HG03439 (cell line): ENCODE results near the gene PTPRM.

Source experiments
- ATAC-seq: cut with Tn5 transposase; IDR thresholded peaks from one replicate; pipeline ENCODE4 v1.9.1; 2021; ENCODE audit warnings: mild to moderate bottlenecking, moderate library complexity; ENCODE audit not compliant: unreplicated experiment

Gene PTPRM

GRCh38 chr18:8290913-8291312, 723.8 kb downstream of the PTPRM start:
- no peak for ATAC-seq

- ATAC-seq: no peak
Measured at GRCh38 chr18:8293184-8293583, 726.1 kb downstream of the PTPRM start.

GRCh38 chr18:8296886-8297616, 729.9 kb downstream of the PTPRM start:
- no peak for ATAC-seq

DNA sequence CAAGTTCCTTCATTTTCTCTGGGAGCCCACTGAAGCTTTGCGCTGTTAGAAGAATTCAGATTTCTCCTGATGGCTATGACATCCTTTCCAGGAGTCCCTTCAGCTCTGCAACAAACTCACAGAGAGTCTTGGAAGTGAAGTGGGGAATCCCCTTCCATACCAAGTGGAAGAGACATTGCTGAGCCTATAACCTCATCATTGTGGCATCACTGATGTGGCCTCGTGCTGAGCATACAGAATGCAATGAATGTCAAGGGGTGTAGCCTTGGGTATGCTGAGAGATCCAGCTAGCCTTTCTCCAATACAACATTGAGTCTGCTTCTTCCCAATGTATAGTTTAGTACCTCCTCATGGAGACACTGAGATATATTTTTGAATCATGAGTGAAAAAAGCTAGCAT, 731.1 kb downstream of the PTPRM start:
- ATAC-seq: no peak

GRCh38 chr18:8299054-8299980, 732.2 kb downstream of the PTPRM start:
- ATAC-seq: no peak

DNA sequence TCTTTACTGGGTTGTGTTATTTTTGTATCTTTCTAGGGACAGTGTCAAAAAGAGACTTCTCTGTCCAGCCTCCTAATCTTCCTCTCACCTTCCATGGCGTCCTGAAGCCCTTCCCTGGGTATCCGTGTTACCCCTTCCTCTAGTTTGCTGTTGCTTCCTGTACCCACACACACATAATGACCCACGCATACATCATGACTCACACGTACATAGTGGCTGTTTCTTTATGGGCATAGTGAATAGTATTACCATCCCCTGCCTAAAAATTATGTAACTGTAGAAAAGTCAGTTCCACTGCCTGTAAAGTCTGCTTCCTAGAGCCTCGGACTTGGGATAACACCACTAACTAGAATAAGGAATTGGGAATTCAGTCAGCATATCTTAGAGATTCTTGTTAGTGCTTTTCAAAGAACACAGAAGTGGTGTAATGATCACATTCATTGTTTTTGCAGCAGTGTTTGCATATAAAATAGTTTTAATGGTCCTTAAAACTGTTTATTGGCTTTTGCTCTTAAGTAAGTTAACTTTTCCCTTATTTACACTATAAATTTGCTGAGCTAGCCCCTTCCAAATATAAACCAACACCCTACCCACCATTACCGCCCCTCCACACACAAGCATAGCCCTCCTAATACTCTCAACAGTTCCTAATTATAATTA, 733.8 kb downstream of the PTPRM start:
- no peak for ATAC-seq

- no peak for ATAC-seq
Measured at GRCh38 chr18:8301427-8302172, 734.5 kb downstream of the PTPRM start.

GRCh38 chr18:8303151-8303755, 736.1 kb downstream of the PTPRM start:
- ATAC-seq: no peak

GRCh38 chr18:8307960-8308359, 740.8 kb downstream of the PTPRM start:
- no peak for ATAC-seq

- ATAC-seq: no peak
Measured at GRCh38 chr18:8313043-8313442, 745.9 kb downstream of the PTPRM start.

DNA sequence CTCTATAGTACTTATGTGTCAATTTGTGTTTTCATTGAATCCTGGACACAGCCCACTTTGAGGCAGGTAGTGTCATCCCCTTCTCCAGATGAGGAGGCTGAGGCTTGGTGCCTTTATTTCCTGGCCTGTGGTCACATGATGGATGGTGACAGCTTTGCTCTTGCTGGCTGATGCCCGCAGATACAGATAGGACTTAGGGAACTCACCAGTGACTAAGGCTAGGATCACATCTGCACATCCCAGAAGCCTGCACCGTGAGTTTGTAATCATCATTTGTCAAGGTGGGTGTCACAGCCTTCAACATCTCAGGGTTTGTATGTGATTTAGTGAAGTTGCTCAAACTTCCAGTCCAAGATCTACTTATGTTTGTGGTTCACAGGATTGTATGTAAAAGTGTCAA, 747.0 kb downstream of the PTPRM start:
- ATAC-seq: no peak

DNA sequence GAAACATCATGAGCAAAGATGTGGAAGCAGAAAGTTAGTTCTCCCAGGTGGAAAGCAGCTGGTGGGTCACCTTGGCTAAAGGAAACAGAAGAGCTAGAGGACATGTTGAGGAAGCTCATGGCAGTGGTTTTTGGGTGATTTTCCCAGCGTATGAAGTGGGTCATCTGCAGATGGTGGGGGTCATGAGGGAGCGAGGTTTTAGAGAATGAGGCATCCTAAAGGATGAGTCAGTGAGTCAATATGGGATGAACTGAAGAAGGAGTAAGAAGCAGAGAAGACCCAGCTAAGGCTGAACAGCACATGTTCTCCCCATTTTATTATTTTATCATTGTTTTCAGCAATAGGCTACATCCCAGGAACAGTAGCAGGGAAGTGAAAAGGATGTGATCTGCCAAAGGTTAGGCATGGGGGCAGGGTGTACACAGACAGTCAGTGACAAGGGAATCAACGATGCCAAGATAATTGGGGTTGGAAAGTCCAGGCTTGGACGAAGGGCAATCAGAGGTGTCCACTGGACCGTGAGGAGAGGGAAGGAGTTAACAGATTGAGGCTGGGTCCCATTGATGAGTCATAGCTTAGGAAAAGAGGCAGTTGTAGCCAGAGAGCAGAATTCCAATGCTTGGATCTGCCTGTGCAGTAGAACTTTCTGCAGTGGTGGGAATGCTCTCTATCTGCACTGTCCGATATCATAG, 752.8 kb downstream of the PTPRM start:
- ATAC-seq: no peak

DNA sequence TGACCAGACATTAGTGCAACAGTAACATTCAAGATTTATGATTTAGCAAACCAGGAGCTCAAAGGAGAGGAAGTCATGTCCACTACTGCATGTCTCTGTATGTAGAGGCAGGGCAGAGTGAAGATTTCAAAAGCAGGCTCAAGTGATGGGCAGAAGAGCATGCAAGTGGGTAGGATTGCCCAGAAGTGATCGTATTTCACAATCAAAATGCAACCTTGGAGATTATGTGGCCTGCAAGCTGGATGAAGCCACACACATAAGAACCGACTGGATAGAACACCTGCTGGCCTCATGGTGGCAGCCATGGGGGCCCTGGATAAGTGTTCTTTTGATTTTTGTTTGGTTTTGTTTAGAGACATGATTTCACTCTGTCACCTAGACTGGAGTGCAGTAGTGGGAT, 755.4 kb downstream of the PTPRM start:
- no peak for ATAC-seq

DNA sequence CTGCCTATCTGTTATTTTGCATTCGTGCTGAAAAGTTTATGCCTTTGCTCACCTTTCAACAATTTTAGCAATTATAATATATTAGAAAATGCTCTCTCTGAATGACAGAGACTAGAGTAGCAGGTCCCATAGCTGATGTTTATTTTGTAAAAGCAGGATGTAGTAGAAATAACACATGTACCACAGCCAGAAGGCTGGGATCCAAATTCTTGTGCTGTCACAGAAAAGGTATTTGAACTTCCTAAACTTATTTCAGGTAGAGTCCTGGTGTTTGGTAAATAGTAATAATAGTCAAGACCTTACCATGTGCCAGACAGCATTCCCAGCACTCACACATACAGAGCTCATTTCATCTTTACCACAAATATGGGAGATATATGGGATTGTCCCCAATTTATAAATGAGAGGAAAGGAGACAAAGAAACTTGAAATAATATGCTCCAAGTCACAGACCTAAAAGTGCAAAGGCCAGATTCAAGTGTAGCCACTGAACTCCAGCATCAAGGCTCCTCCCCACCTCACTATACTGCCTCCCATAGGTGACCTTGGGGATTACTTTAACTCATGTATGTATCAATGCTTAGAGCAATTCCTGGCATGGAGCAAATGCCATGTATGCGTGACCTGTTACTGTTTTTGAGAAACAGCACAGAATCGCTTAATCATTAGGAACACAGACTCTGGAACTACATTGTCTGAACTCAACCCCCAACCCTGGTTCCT, 757.4 kb downstream of the PTPRM start:
- no peak for ATAC-seq

DNA sequence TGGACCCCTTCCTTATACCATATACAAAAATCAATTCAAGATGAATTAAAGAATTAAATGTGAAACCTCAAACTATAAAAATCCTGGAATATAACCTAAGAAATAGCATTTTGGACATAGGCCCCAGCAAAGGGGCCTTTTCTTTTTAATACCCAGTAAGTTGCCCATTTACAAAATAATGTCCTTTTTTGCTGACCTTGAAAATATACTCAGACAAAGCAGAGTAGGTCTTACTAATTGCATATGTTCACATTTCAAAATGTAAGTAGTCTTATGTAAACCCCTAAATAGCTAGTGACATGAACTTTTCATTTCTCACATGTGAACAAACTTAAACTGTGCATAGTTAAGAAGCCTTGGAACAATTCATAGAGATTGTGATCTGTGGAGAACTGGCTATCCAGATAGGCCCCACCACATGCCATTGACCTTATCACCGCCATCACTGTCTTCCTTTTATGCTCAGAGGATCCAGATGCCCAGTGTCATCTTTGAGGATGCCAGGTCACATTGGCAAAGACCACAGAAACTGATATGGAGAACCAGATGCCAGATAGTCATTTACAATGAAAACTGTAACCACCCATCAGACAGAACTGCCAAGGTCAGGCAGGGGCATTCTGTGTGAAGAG, 759.8 kb downstream of the PTPRM start:
- ATAC-seq: no peak

- no peak for ATAC-seq
Measured at GRCh38 chr18:8328126-8328525, 761.0 kb downstream of the PTPRM start.

GRCh38 chr18:8329186-8329771, 762.2 kb downstream of the PTPRM start:
- ATAC-seq: no peak

- ATAC-seq: no peak
Measured at GRCh38 chr18:8330575-8330974, 763.5 kb downstream of the PTPRM start.
